ENCODE results near the gene LDHD.

The LDHD gene

DNA sequence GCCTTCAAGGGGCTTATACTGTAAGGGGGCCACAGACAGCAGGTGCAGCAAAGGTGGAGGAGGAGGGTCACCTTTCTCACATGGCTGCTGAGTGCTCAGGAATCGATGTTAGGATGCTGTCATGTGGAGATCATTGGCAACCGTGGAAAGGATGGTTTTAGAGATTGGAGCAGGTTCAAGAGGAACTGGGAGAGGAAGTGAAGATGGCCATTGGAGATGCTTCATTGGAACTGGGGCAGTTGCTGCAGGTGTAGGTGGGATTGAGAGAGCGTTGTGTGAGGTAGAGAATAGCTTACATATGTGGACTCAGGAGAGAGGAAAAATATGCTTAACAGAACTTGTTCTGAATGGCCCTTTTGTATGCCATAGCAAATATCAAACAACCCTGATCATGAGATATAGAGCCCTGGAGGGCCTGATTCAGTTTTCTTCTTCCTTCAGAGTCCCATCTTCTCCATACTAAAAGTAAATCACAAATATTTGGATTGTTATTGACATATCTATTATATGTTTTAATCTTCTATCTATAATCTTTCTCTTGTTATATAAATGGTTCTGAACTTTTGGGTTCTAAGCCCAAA is 40.8 kb downstream of the LDHD start:
- Histone ChIP-seq H3K27ac (ENCODE audit: low read depth, low read length) (no peak overlapping the region), H3K79me2 (ENCODE audit: control insufficient read depth, insufficient read depth, low read length, unreplicated experiment) (peaks cover 17% of the 10 kb centered on the region), H2AFZ (ENCODE audit: low read length, unreplicated experiment) (no peak overlapping the region), H3K36me3 (ENCODE audit: insufficient read depth, low read length) (no peaks in the 10 kb centered on the region), H3K27me3 (ENCODE audit: insufficient read depth, low read length) (no peaks in the 10 kb centered on the region), H3K4me3 (ENCODE audit: low read depth, low read length) (no peak overlapping the region), H3K4me1 (ENCODE audit: control insufficient read depth, insufficient read depth, low read length, unreplicated experiment) (no peaks in the 10 kb centered on the region)

GRCh38 chr16:75074920-75075687 is 41.5 kb downstream of the LDHD start:
- no peak overlapping the region for H2AFZ ChIP-seq (ENCODE audit: low read length, unreplicated experiment)
- no peak overlapping the region for H3K27ac ChIP-seq (ENCODE audit: low read depth, low read length)
- H3K36me3 ChIP-seq (ENCODE audit: insufficient read depth, low read length) = no peaks in the 10 kb centered on the region

DNA sequence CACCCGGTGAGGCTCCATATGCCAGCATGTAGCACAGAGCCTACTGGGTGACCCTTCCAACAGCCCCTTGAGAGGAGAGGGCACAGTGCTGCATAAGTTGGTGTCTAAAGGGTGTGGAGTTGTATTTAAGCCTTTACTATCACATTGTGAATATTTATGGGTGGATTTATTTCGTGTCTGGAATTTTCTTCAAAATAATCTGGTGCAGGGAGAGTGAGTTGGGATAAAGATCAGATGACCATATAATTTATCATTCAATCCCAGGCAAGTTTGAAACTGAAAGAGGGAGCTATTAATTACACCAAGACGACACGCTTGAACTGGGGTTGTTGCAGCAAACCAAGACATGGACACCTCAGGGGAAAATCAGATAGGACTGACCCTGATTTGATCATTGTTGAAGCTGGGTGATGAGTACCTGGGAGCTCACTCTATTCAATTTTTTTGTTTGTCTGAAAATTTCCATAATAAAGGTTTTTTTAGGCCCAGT is 42.2 kb downstream of the LDHD start:
- no peak overlapping the region for H3K4me3 ChIP-seq (ENCODE audit: low read depth, low read length)
- no peak overlapping the region for H3K27ac ChIP-seq (ENCODE audit: low read depth, low read length)
- H3K27me3 ChIP-seq (ENCODE audit: insufficient read depth, low read length) = no peaks in the 10 kb centered on the region
- H2AFZ ChIP-seq (ENCODE audit: low read length, unreplicated experiment) = no peak overlapping the region
- H3K4me1 ChIP-seq (ENCODE audit: control insufficient read depth, insufficient read depth, low read length, unreplicated experiment) = no peaks in the 10 kb centered on the region
- H3K79me2 ChIP-seq (ENCODE audit: control insufficient read depth, insufficient read depth, low read length, unreplicated experiment) = peaks cover 17% of the 10 kb centered on the region
- H3K36me3 ChIP-seq (ENCODE audit: insufficient read depth, low read length) = no peaks in the 10 kb centered on the region

More at GRCh38 chr16:75074920-75075687, 41.5 kb downstream of the LDHD start:
- Histone ChIP-seq H3K4me3 (ENCODE audit: low read depth, low read length) (no peak overlapping the region), H3K27me3 (ENCODE audit: insufficient read depth, low read length) (no peaks in the 10 kb centered on the region), H3K79me2 (ENCODE audit: control insufficient read depth, insufficient read depth, low read length, unreplicated experiment) (peaks cover 17% of the 10 kb centered on the region), H3K4me1 (ENCODE audit: control insufficient read depth, insufficient read depth, low read length, unreplicated experiment) (no peaks in the 10 kb centered on the region)

DNA sequence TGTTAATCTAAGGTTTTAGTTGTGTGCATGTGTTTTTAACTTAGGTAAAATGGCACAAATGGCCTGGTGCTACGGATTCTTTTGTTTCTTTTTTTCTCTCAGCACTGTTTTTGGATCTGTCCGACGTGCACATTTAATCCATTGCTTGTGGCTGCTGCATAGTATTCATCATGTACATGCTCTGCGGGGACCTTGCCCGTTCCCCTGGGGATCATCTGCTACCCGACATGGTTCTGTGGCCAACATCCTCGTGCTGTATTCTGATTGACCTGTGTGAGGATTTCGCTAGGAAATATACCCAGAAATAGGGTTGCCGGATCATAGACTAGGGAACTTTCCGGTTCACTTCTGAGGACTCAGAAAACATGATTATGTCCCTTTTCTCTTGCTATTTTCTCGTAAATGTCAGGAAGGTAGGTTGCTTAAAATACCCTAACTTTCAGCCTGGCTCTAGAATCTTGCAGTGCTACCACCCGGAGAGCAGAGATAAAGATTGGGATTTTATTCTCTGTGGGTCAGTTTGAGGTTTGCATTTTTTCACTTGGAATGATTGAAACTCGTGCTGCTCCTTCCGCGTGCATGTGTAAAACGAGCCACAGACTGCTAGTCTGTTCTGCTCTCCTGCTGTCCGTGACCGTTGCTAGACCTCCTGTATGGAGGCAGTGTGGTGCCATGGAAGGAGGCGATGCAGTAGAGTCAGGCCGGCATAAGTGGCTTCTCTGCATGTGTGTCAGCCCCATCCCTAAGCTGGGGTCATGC is 42.9 kb downstream of the LDHD start:
- Histone ChIP-seq H3K4me3 (ENCODE audit: low read depth, low read length) (no peak overlapping the region), H3K36me3 (ENCODE audit: insufficient read depth, low read length) (no peaks in the 10 kb centered on the region), H3K79me2 (ENCODE audit: control insufficient read depth, insufficient read depth, low read length, unreplicated experiment) (peaks cover 17% of the 10 kb centered on the region), H3K27me3 (ENCODE audit: insufficient read depth, low read length) (no peaks in the 10 kb centered on the region), H2AFZ (ENCODE audit: low read length, unreplicated experiment) (no peak overlapping the region), H3K4me1 (ENCODE audit: control insufficient read depth, insufficient read depth, low read length, unreplicated experiment) (no peaks in the 10 kb centered on the region), H3K27ac (ENCODE audit: low read depth, low read length) (no peak overlapping the region)

GRCh38 chr16:75072239-75072947 is 44.2 kb downstream of the LDHD start:
- no peaks in the 10 kb centered on the region for H3K27me3 ChIP-seq (ENCODE audit: insufficient read depth, low read length)
- no peaks in the 10 kb centered on the region for H3K4me1 ChIP-seq (ENCODE audit: control insufficient read depth, insufficient read depth, low read length, unreplicated experiment)
- H3K27ac ChIP-seq (ENCODE audit: low read depth, low read length) = no peak overlapping the region
- H3K4me3 ChIP-seq (ENCODE audit: low read depth, low read length) = no peak overlapping the region
- peaks cover 14% of the 10 kb centered on the region for H3K79me2 ChIP-seq (ENCODE audit: control insufficient read depth, insufficient read depth, low read length, unreplicated experiment)
- no peaks in the 10 kb centered on the region for H3K36me3 ChIP-seq (ENCODE audit: insufficient read depth, low read length)
- H2AFZ ChIP-seq (ENCODE audit: low read length, unreplicated experiment) = no peak overlapping the region

DNA sequence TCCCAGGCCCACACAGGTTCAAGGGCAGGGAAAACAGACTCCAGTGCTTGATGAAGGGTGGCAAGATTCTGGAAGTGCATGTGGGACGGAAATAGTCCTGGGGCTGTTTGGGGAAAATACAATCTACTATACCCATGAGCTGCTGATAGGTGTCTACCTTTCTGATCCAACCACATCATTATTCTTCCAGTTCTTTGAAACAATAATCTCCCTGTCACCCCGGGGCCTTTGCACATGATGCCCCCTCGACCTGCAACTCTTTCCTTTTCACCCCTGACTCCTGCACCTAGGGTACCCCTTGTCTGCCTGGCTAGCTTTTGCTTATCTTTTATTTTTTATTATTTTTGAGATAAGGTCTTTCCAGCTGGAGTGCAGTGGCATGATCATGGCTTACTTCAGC is 45.0 kb downstream of the LDHD start:
- Histone ChIP-seq H2AFZ (ENCODE audit: low read length, unreplicated experiment) (no peak overlapping the region), H3K4me1 (ENCODE audit: control insufficient read depth, insufficient read depth, low read length, unreplicated experiment) (no peaks in the 10 kb centered on the region), H3K27me3 (ENCODE audit: insufficient read depth, low read length) (no peaks in the 10 kb centered on the region), H3K36me3 (ENCODE audit: insufficient read depth, low read length) (no peaks in the 10 kb centered on the region), H3K27ac (ENCODE audit: low read depth, low read length) (no peak overlapping the region), H3K4me3 (ENCODE audit: low read depth, low read length) (no peak overlapping the region), H3K79me2 (ENCODE audit: control insufficient read depth, insufficient read depth, low read length, unreplicated experiment) (peaks cover 18% of the 10 kb centered on the region)

DNA sequence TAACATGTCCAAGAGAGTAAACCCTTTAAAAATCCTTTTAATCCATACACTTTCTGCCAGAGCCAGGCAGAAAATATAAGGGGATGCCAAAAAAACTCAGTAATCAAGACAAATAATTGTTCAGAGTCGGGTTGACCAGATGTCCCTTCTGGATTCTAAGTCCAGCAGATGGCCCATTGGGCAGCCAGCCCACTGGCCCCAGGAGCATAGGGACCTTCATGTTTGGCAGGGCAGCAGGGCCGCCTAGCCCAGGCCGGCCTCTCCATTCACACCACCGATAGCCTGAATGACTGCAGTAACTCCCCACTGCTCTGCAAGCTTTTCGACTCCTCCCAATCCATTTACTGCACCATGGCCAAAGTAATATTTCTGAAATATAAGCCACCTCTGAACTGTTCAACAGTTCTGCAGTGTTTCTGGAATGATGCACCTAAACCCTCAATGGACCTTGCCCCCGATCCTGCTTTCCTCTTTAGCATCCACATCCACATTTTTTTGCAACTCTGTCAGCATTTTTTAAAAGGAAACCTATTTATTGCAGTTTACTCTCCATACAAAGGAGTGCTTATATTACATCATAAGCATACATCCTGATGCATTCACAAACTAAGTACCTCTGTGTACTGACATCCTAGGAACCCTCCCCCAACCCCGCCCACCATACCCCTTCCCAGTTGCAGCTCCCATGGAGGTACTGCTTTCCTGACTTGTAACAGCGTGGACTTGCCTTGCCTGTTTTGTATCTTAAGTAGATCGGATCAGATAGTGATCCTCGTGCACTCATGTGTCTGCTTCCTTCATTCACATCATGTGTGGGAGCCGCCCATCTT is 46.4 kb downstream of the LDHD start:
- Histone ChIP-seq H2AFZ (ENCODE audit: low read length, unreplicated experiment) (no peak overlapping the region), H3K36me3 (ENCODE audit: insufficient read depth, low read length) (no peaks in the 10 kb centered on the region), H3K4me3 (ENCODE audit: low read depth, low read length) (no peak overlapping the region), H3K27me3 (ENCODE audit: insufficient read depth, low read length) (no peaks in the 10 kb centered on the region), H3K79me2 (ENCODE audit: control insufficient read depth, insufficient read depth, low read length, unreplicated experiment) (peaks cover 17% of the 10 kb centered on the region), H3K4me1 (ENCODE audit: control insufficient read depth, insufficient read depth, low read length, unreplicated experiment) (no peaks in the 10 kb centered on the region), H3K27ac (ENCODE audit: low read depth, low read length) (no peak overlapping the region)

DNA sequence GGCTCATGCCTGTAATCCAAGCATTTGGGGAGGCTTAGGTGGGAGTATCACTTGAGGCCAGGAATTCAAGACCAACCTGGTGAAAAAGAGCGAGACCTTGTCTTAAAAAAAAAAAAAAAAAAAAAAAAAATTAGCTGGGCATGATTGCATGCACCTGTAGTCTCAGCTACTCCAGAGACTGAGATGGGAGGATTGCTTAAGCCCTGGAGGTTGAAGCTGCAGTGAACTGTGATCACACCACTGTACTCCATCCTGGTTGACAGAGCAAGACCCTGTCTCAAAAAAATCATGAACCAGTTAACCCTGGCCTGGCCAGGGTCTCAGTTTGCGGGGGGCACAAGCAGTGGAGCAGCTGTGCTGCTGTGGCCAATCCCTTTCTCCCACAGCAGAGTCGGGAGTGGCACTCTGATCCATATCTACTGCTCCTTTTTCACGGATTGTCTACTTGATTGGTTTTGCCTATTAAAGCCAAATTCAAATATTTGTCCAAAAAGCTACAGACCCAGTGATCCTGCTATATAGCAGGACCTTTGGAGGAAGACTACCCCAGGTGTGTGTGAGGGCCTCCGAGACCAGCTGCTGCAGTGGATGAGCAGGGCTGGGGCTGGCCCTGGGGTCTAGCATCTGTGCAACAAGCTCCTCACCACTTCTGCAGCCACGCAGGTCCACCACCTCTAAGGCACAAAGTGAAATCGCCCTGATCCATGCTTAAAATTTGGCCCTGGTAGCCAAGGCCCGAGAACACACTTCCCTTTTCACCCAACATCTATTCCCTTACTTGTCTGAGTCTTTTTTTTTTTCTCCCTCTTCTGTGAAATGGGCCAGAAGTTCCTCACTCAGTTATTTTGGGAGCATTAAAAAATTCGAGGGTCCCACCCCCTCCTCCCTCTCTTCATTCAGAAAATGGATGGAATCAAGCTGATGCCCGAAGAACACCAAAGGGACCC is 48.2 kb downstream of the LDHD start:
- H3K27ac ChIP-seq (ENCODE audit: low read depth, low read length) = no peak overlapping the region
- H3K27me3 ChIP-seq (ENCODE audit: insufficient read depth, low read length) = no peaks in the 10 kb centered on the region
- H2AFZ ChIP-seq (ENCODE audit: low read length, unreplicated experiment) = no peak overlapping the region
- H3K4me1 ChIP-seq (ENCODE audit: control insufficient read depth, insufficient read depth, low read length, unreplicated experiment) = no peaks in the 10 kb centered on the region
- H3K79me2 ChIP-seq (ENCODE audit: control insufficient read depth, insufficient read depth, low read length, unreplicated experiment) = peaks cover 15% of the 10 kb centered on the region
- H3K36me3 ChIP-seq (ENCODE audit: insufficient read depth, low read length) = no peaks in the 10 kb centered on the region
- no peak overlapping the region for H3K4me3 ChIP-seq (ENCODE audit: low read depth, low read length)

- Histone ChIP-seq H3K27me3 (ENCODE audit: insufficient read depth, low read length) (no peaks in the 10 kb centered on the region), H3K27ac (ENCODE audit: low read depth, low read length) (no peak overlapping the region), H3K79me2 (ENCODE audit: control insufficient read depth, insufficient read depth, low read length, unreplicated experiment) (peaks cover 24% of the 10 kb centered on the region), H3K36me3 (ENCODE audit: insufficient read depth, low read length) (no peaks in the 10 kb centered on the region), H3K4me1 (ENCODE audit: control insufficient read depth, insufficient read depth, low read length, unreplicated experiment) (no peaks in the 10 kb centered on the region), H2AFZ (ENCODE audit: low read length, unreplicated experiment) (no peak overlapping the region), H3K4me3 (ENCODE audit: low read depth, low read length) (no peak overlapping the region)
Measured at GRCh38 chr16:75066861-75067447, 49.6 kb downstream of the LDHD start.
